Activated CD4-positive, alpha-beta memory T cell treated with anti-CD3 and anti-CD28 coated beads, Interleukin-2, amount 10 ng/mL, durations not matched to agents 7 days and 5 days (primary cell): ENCODE data around the gene DHRS3. TPM values are rescaled to one million over a fixed set of nuclear protein-coding genes. Genes with fewer than 3 reads are reported as not detected.
"Not testable (repeated sequence)": the region's sequence is repeated elsewhere in the genome, so short reads cannot be mapped to it uniquely, and the experiment has no call there.

Source experiments
- CTCF ChIA-PET: fragments of 350-600 bp; sonication (Branson Sonifier 250); formaldehyde crosslinking; loops from one replicate; lab custom pipeline; 2021; ENCODE audit warnings: antibody characterized with exemption, inconsistent platforms; lab: Charles Lee
- POLR2A ChIA-PET: fragments of 350-600 bp; sonication (Branson Sonifier 250); formaldehyde crosslinking; loops from one replicate; lab custom pipeline; 2021; ENCODE audit warnings: antibody characterized with exemption; lab: Charles Lee
- DNase-seq: peaks from one replicate; pipeline ENCODE4 v3.0.0-alpha.2; 2020
- H3K27ac Mint-ChIP-seq: one replicate; pipeline ENCODE4 v1.8.0; 2021; ENCODE audit warnings: mild to moderate bottlenecking, mixed read lengths
- H3K27me3 Mint-ChIP-seq: one replicate; pipeline ENCODE4 v1.8.0; 2021; ENCODE audit warnings: mixed read lengths
- H3K36me3 Mint-ChIP-seq: one replicate; pipeline ENCODE4 v1.8.0; 2021; ENCODE audit warnings: low read depth, mixed read lengths
- H3K4me1 Mint-ChIP-seq: one replicate; pipeline ENCODE4 v1.8.0; 2021; ENCODE audit warnings: mixed read lengths
- H3K4me3 Mint-ChIP-seq: one replicate; pipeline ENCODE4 v1.8.0; 2021; ENCODE audit warnings: mild to moderate bottlenecking, mixed read lengths
- H3K9me3 Mint-ChIP-seq: one replicate; pipeline ENCODE4 v1.8.0; 2021; ENCODE audit warnings: mixed read lengths
- total RNA-seq, 2 experiments: library from RNA; stranded (reverse); gene quantifications; one replicate each; pipeline ENCODE4 v1.2.3, GENCODE V29; 2021

The DHRS3 gene
- total RNA-seq, 2 experiments from 2014 or later, result 30.1 to 32.5 TPM

- no peaks in the 10 kb centered on the region for H3K9me3 Mint-ChIP-seq
- CTCF ChIA-PET, result interaction anchor here (1.9 kb wide), 1 partner anchor 84 kb away, joined by 5 read pairs; no protein-coding TSS in a partner anchor
- no peak for DNase-seq
- H3K27me3 Mint-ChIP-seq, result no peaks in the 10 kb centered on the region
- peaks cover 14% of the 10 kb centered on the region for H3K36me3 Mint-ChIP-seq
- no peak overlapping the region for H3K27ac Mint-ChIP-seq
- H3K4me3 Mint-ChIP-seq, result no peak overlapping the region
- POLR2A ChIA-PET, result no interaction called here
- no peaks in the 10 kb centered on the region for H3K4me1 Mint-ChIP-seq
Observed at GRCh38 chr1:12574757-12575139, 43.3 kb downstream of the DHRS3 start.

DNA sequence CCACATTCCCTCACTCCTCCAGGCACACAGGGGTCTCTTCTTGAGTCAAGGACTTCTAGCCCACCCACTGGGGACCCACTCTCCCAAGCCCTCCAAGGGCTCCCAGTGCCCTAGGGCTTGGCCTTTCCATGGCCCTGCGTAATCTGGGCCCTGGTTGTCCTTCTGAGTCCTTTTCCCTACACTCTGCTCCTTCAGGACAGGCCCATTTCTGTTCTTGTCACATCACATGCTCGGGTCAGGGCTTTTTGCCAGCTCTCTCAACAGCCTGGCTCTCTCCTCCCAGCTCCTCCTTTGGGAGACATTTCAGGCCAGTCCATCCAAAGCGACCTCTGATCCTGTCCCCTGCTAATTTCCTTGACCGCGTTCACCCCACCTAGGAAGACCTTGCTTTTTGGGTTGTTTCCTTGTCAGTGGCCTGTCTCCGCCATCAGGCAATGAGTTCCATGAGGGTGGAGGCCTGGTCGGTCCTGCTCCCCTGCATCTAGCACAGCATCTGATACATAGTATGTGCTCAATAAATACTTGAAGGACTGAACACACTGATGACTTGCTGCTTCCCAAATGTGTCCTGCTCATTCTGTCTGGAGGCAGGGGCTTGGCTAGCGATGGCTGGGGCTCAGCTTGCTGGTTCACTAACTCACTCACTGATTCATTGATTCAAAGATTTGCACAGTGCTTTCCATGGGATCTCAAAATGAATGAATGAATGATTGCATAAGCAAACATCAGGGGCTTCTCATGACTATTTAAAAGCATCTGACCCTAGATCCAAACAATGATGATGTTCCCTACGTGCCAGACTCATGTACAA, 44.8 kb downstream of the DHRS3 start:
- Mint-ChIP-seq H3K27ac (no peak overlapping the region), H3K4me1 (no peaks in the 10 kb centered on the region), H3K27me3 (no peaks in the 10 kb centered on the region), H3K4me3 (no peak overlapping the region), H3K9me3 (no peaks in the 10 kb centered on the region), H3K36me3 (peaks cover 15% of the 10 kb centered on the region)
- ChIA-PET CTCF (no interaction called here), POLR2A (no interaction called here)
- DNase-seq, result no peak

GRCh38 chr1:12572522-12572921, 45.5 kb downstream of the DHRS3 start:
- Mint-ChIP-seq H3K9me3 (no peaks in the 10 kb centered on the region), H3K36me3 (peaks cover 17% of the 10 kb centered on the region), H3K4me3 (no peak overlapping the region), H3K4me1 (no peaks in the 10 kb centered on the region), H3K27me3 (no peaks in the 10 kb centered on the region), H3K27ac (no peak overlapping the region)
- POLR2A ChIA-PET, result no interaction called here
- CTCF ChIA-PET, result no interaction called here
- no peak for DNase-seq

DNA sequence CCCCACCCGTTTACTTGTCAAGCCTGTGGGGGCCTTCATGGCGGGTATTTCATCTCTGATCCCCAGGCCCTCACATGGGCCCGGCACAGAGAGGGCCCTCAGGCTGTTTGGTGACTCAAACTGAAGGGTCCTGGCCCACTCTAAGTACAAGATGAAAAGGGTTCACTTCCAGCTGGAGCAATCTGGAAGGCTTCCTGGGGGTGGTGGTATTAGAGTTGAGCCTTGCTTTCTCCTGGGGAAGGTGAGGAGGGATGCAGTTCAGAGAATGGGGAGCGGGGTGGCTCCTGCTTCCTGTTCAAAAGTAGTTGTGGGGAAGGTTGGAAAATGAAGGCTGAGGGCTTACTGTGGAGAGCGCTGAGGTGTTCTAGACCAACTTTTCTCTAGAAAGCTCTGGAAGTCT, 47.7 kb downstream of the DHRS3 start:
- POLR2A ChIA-PET, result no interaction called here
- Mint-ChIP-seq H3K36me3 (peaks cover 19% of the 10 kb centered on the region), H3K4me3 (no peak overlapping the region), H3K4me1 (no peaks in the 10 kb centered on the region), H3K27ac (no peak overlapping the region), H3K9me3 (peaks cover 4% of the 10 kb centered on the region), H3K27me3 (no peaks in the 10 kb centered on the region)
- DNase-seq, result no peak
- CTCF ChIA-PET, result no interaction called here

DNA sequence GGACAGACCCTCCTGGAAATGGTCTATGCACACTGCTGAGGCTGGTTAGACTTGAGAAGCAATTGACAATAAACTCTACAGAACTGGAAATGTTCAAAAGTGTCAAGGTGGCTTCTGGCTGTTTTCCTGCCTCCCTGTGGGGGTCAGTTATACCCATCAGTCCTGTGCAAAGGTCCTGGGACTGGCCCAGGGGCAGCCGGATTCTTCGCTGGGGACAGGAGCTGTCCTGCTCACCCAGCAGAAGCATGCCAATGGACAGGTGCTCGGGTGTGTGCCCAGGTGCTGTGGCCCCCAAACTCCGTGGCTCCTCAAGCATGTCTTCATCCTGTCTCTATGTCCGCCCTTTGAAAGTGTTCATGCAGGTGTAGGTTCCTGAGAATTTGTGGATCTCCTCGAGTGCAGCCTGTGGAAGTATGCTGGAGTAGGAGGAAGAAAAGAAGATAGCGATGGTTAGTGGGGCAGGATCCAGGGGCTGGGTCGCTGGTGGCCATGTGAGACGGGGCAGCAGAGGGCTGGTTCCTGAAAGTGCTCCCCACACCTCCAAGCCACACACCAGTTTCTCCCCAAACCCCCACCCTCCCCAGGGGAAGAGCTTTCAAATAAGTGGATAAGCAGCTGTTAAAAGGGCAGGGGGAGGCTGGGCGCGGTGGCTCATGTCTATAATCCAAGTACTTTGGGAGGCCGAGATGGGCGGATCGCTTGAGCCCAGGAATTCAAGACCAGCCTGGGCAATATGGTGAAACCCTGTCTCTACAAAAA, 49.8 kb downstream of the DHRS3 start:
- H3K27me3 Mint-ChIP-seq, result no peaks in the 10 kb centered on the region
- H3K27ac Mint-ChIP-seq, result no peak overlapping the region
- H3K4me1 Mint-ChIP-seq, result no peaks in the 10 kb centered on the region
- H3K36me3 Mint-ChIP-seq, result peaks cover 29% of the 10 kb centered on the region
- POLR2A ChIA-PET, result no interaction called here
- no peak for DNase-seq
- no peak overlapping the region for H3K4me3 Mint-ChIP-seq
- H3K9me3 Mint-ChIP-seq, result peaks cover 20% of the 10 kb centered on the region
- CTCF ChIA-PET, result interaction anchor here (1.2 kb wide), 1 partner anchor 52 kb away, joined by 4 read pairs; no protein-coding TSS in a partner anchor

- DNase-seq, result no peak
- H3K36me3 Mint-ChIP-seq, result peaks cover 36% of the 10 kb centered on the region
- H3K9me3 Mint-ChIP-seq, result peaks cover 28% of the 10 kb centered on the region
- H3K27me3 Mint-ChIP-seq, result no peaks in the 10 kb centered on the region
- H3K4me1 Mint-ChIP-seq, result no peaks in the 10 kb centered on the region
- POLR2A ChIA-PET, result no interaction called here
- CTCF ChIA-PET, result no interaction called here
- H3K27ac Mint-ChIP-seq, result no peak overlapping the region
- H3K4me3 Mint-ChIP-seq, result no peak overlapping the region
Observed at GRCh38 chr1:12567288-12567819, 50.7 kb downstream of the DHRS3 start.

GRCh38 chr1:12566484-12567287, 51.3 kb downstream of the DHRS3 start:
- Mint-ChIP-seq H3K4me3 (no peak overlapping the region), H3K36me3 (peaks cover 36% of the 10 kb centered on the region), H3K27me3 (no peaks in the 10 kb centered on the region), H3K4me1 (no peaks in the 10 kb centered on the region), H3K27ac (no peak overlapping the region), H3K9me3 (peaks cover 29% of the 10 kb centered on the region)
- ChIA-PET POLR2A (no interaction called here), CTCF (no interaction called here)
- no peak for DNase-seq

- Mint-ChIP-seq H3K9me3 (peaks cover 29% of the 10 kb centered on the region), H3K36me3 (peaks cover 36% of the 10 kb centered on the region), H3K4me3 (no peak overlapping the region), H3K4me1 (no peaks in the 10 kb centered on the region), H3K27me3 (no peaks in the 10 kb centered on the region), H3K27ac (no peak overlapping the region)
- CTCF ChIA-PET, result no interaction called here
- DNase-seq, result no peak
- POLR2A ChIA-PET, result no interaction called here
Observed at GRCh38 chr1:12565966-12566352, 52.1 kb downstream of the DHRS3 start.

GRCh38 chr1:12565094-12565965, 52.7 kb downstream of the DHRS3 start:
- peaks cover 35% of the 10 kb centered on the region for H3K36me3 Mint-ChIP-seq
- CTCF ChIA-PET, result no interaction called here
- H3K4me1 Mint-ChIP-seq, result no peaks in the 10 kb centered on the region
- peaks cover 29% of the 10 kb centered on the region for H3K9me3 Mint-ChIP-seq
- H3K4me3 Mint-ChIP-seq, result no peak overlapping the region
- no peak for DNase-seq
- POLR2A ChIA-PET, result no interaction called here
- H3K27ac Mint-ChIP-seq, result no peak overlapping the region
- H3K27me3 Mint-ChIP-seq, result no peaks in the 10 kb centered on the region

DNA sequence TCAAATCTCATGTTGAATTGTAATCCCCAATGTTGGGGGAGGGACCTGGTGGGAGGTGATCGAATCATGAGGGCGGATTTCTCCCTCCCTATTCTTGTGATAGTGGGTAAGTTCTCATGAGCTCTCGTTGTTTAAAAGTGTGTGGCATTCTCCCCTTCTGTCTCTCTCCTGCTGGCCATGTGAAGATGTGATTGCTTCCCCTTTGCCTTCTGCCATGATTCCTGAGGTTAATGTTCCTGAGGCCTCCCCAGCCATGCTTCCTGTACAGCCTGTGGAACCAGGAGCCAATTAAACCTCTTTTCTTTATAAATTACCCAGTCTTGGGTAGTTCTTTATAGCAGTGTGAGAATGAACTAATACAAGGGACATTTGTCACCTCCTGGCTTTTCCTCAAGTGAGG, 53.8 kb downstream of the DHRS3 start:
- H3K27ac Mint-ChIP-seq, POLR2A ChIA-PET, CTCF ChIA-PET, H3K4me3 Mint-ChIP-seq, DNase-seq, H3K27me3 Mint-ChIP-seq, H3K4me1 Mint-ChIP-seq: not testable (repeated sequence)
- Mint-ChIP-seq H3K36me3 (peaks cover 32% of the 10 kb centered on the region), H3K9me3 (peaks cover 29% of the 10 kb centered on the region)

DNA sequence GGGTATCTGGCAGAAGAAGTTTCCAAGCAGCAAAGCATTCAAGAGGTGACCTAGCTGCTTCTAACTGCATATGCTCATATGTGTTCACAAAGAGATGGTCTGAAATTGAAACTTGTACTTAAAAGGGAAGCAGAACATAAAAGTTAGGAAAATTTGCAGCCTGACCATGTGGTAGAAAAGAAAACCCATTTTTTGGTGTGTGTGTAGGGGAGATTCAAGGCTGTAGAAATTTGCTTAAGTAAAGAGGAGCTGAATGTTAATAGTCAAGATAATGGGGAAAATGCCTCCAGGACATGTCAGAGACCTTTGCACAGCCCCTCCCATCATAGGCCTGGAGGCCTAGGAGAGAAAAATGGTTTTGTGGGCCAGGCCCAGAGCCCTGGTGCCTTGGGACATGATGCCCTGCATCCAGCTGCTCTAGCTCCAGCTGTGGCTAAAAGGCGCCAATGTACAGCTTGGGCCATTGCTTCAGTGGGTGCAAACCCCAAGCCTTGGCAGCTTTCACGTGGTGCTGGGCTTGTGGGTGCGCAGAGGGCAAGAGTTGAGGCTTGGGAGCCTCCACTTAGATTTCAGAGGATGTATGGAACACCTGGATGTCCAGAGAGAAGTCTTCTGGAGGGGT, 54.9 kb downstream of the DHRS3 start:
- peaks cover 30% of the 10 kb centered on the region for H3K36me3 Mint-ChIP-seq
- ChIA-PET POLR2A (no interaction called here), CTCF (no interaction called here)
- H3K27ac Mint-ChIP-seq, result no peak overlapping the region
- H3K9me3 Mint-ChIP-seq, result peaks cover 29% of the 10 kb centered on the region
- H3K27me3 Mint-ChIP-seq, result no peaks in the 10 kb centered on the region
- H3K4me3 Mint-ChIP-seq, result no peak overlapping the region
- DNase-seq, result no peak
- H3K4me1 Mint-ChIP-seq, result no peaks in the 10 kb centered on the region

DNA sequence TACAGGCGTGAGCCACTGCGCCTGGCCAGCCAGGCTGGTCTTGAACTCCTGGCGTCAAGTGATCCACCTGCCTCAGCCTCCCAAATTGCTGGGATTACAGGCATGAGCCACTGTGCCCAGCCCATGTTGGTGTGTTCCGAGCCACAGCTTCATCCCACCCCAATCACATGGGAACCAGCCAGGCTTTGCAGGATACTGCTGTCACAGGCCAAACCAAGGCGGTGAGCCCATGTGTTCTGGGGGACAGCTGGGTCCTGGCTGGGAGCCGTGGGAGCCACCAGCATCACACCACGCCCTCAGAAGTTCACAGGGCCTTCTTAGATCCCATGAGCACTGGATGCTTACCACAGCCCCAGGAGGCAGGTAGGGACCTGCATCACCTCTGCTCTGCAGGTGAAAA, 56.9 kb downstream of the DHRS3 start:
- no peak overlapping the region for H3K27ac Mint-ChIP-seq
- DNase-seq, result no peak
- H3K9me3 Mint-ChIP-seq, result peaks cover 28% of the 10 kb centered on the region
- peaks cover 20% of the 10 kb centered on the region for H3K36me3 Mint-ChIP-seq
- POLR2A ChIA-PET, result no interaction called here
- no peaks in the 10 kb centered on the region for H3K4me1 Mint-ChIP-seq
- no peak overlapping the region for H3K4me3 Mint-ChIP-seq
- CTCF ChIA-PET, result no interaction called here
- H3K27me3 Mint-ChIP-seq, result no peaks in the 10 kb centered on the region
